Testis (tissue), 3 donors: ENCODE results near the gene SLC37A2. TPM values are rescaled to one million over a fixed set of nuclear protein-coding genes. Genes with fewer than 3 reads are reported as not detected.

Experiments used
- DNase-seq: peaks from one replicate; pipeline ENCODE4 v3.0.0-alpha.2; 2019
- H3K27ac ChIP-seq, 2 donors: fragments of 200-600 bp; sonication (generic); one replicate each; pipeline ENCODE4 v1.5.1; 2019
- H3K27me3 ChIP-seq: fragments of 200-600 bp; sonication (generic); one replicate; pipeline ENCODE4 v1.5.1; 2019
- H3K36me3 ChIP-seq: fragments of 200-600 bp; sonication (generic); one replicate; pipeline ENCODE4 v1.5.1; 2017; ENCODE audit warnings: low read depth; ENCODE audit errors: missing control alignments
- H3K4me1 ChIP-seq: fragments of 200-600 bp; sonication (generic); one replicate; pipeline ENCODE4 v1.5.1; 2019
- H3K4me3 ChIP-seq, 2 donors: fragments of 200-600 bp; sonication (generic); one replicate each; pipeline ENCODE4 v1.5.1; 2017 to 2019
- H3K9me3 ChIP-seq: fragments of 200-600 bp; sonication (generic); one replicate; pipeline ENCODE4 v1.5.1; 2017
- CTCF ChIP-seq, 3 experiments: fragments of 450-650 bp in 2 of 3; fragments of 200-600 bp in 1 of 3; sonication (generic) in 1 of 3; IDR thresholded peaks; one replicate each; pipeline ENCODE4 v1.5.1; 2016 to 2019; ENCODE audit warnings: antibody characterized with exemption in 3 of 3, mild to moderate bottlenecking in 2 of 3, moderate library complexity in 1 of 3
- POLR2A ChIP-seq: fragments of 450-650 bp; IDR thresholded peaks from one replicate; pipeline ENCODE4 v1.6.1; 2017; ENCODE audit warnings: antibody characterized with exemption, mild to moderate bottlenecking, moderate library complexity
- WGBS, 2 donors: methylation state at CpG; one replicate each; pipeline ENCODE4 v1.1.5; 2018; 5-methylcytosine and 5-hydroxymethylcytosine counted together
- intact Hi-C: fragments of 100-400 bp; cut with DNase I; formaldehyde crosslinking; loops from one replicate; pipeline ENCODE4 v1.15.1; 2023; ENCODE audit warnings: low total_unique reads
- polyA plus RNA-seq: library from polyadenylated mRNA; stranded (reverse); fragments of 350-450 nt; fragmentation: Illumina TruSeq; extraction: RNeasy Lipid Tissue Mini Kit (QIAGEN cat#74804); gene quantifications from one replicate; pipeline ENCODE4 v1.2.3, GENCODE V29; 2014; ENCODE audit warnings: low read depth, low replicate concordance; ENCODE audit not compliant: insufficient read depth
- total RNA-seq, 2 donors: library from RNA; depleted of rRNA; stranded (reverse); fragments of >200 nt; gene quantifications; one replicate each; pipeline ENCODE4 v1.2.3, GENCODE V29; 2016

SLC37A2 gene
- total and polyA plus RNA-seq, 3 donors from 2014 or later, result 3.0 to 7.6 (median 6.2) TPM

- no peak for DNase-seq
- intact Hi-C loops, result no loop called here
These were observed 10.0 kb downstream of the SLC37A2 start for GRCh38 chr11:125072961-125073590.

GRCh38 chr11:125073616-125074483, 10.7 kb downstream of the SLC37A2 start:
- intact Hi-C loops, result no loop called here
- Histone ChIP-seq H3K27me3 (no peaks in the 10 kb centered on the region), H3K4me3 (no peak overlapping the region), H3K9me3 (no peaks in the 10 kb centered on the region), H3K36me3 (no peaks in the 10 kb centered on the region), H3K27ac (no peak overlapping the region), H3K4me1 (no peaks in the 10 kb centered on the region)
- DNase-seq, result no peak
- WGBS, 2 donors, result 80 to 91% methylated on average over 19 of the region's 19 CpGs
- TF ChIP-seq POLR2A (no peak), CTCF (IDR thresholded peaks at IDR 0.05) (no peak)

More at GRCh38 chr11:125072961-125073590, 10.0 kb downstream of the SLC37A2 start:
- Histone ChIP-seq H3K4me3 (no peak overlapping the region), H3K4me1 (no peaks in the 10 kb centered on the region), H3K9me3 (no peaks in the 10 kb centered on the region), H3K27me3 (no peaks in the 10 kb centered on the region), H3K36me3 (no peaks in the 10 kb centered on the region), H3K27ac (no peak overlapping the region)
- TF ChIP-seq POLR2A (no peak), CTCF (IDR thresholded peaks at IDR 0.05) (no peak)
- 86 to 93% methylated on average over 7 to 12 of the region's 12 CpGs for WGBS, 2 donors

GRCh38 chr11:125074511-125075241, 11.6 kb downstream of the SLC37A2 start:
- intact Hi-C loops, result no loop called here
- Histone ChIP-seq H3K9me3 (no peaks in the 10 kb centered on the region), H3K4me1 (no peaks in the 10 kb centered on the region), H3K36me3 (no peaks in the 10 kb centered on the region), H3K4me3 (no peak overlapping the region), H3K27me3 (no peaks in the 10 kb centered on the region), H3K27ac (no peak overlapping the region)
- no peak for DNase-seq
- TF ChIP-seq CTCF (IDR thresholded peaks at IDR 0.05) (no peak), POLR2A (no peak)
- 89 to 93% methylated on average over 8 to 11 of the region's 11 CpGs for WGBS, 2 donors

GRCh38 chr11:125075242-125075625, 12.1 kb downstream of the SLC37A2 start:
- Histone ChIP-seq H3K4me1 (no peaks in the 10 kb centered on the region), H3K27me3 (no peaks in the 10 kb centered on the region), H3K9me3 (no peaks in the 10 kb centered on the region), H3K36me3 (no peaks in the 10 kb centered on the region), H3K4me3 (no peak overlapping the region), H3K27ac (no peak overlapping the region)
- WGBS, 2 donors, result 90 to 97% methylated on average over 7 of the region's 7 CpGs
- TF ChIP-seq CTCF (IDR thresholded peaks at IDR 0.05) (no peak), POLR2A (no peak)
- no peak for DNase-seq
- intact Hi-C loops, result no loop called here
